T-cell (primary cell): Measurements from ENCODE around the gene TRNAU1AP. TPM values are rescaled to one million over a fixed set of nuclear protein-coding genes. Genes with fewer than 3 reads are reported as not detected.
"Not testable (repeated sequence)": the region's sequence is repeated elsewhere in the genome, so short reads cannot be mapped to it uniquely, and the experiment has no call there.

Source experiments
- ATAC-seq, 4 experiments: fragments of 200-7000 bp in 3 of 4; fragments of 150-1000 bp in 1 of 4; cut with Tn5 transposase; replicated peaks in 1 of 4; 1 replicate in 3 of 4; 2 replicates in 1 of 4; pipeline ENCODE4 v1.10.0; 2021; ENCODE audit warnings: moderate library complexity in 3 of 4, mild to moderate bottlenecking in 2 of 4, moderate number of reproducible peaks in 1 of 4
- CTCF ChIA-PET, 2 donors: fragments of 300-600 bp; sonication (Branson Sonifier 250); formaldehyde crosslinking; loops; one replicate each; lab custom pipeline; 2022; ENCODE audit warnings: antibody characterized with exemption in 2 of 2; lab: Charles Lee
- POLR2A ChIA-PET, 2 donors: fragments of 300-600 bp; sonication (Branson Sonifier 250); formaldehyde crosslinking; loops; one replicate each; lab custom pipeline; 2022; ENCODE audit warnings: antibody characterized with exemption in 2 of 2; lab: Charles Lee
- DNase-seq, 35 experiments: peaks; one replicate each; pipeline versions ENCODE4 v3.0.0 to v3.0.0-alpha.2; 2013 to 2023
- H3K27ac ChIP-seq: one replicate; pipeline ENCODE4 v1.5.1; 2013; ENCODE audit warnings: low read length
- H3K27me3 ChIP-seq, 2 experiments: replicated peaks in 1 of 2; 1 replicate in 1 of 2; 2 replicates in 1 of 2; pipeline versions ENCODE4 v1.6.1 to v1.7.0; 2013; ENCODE audit warnings: low read length in 1 of 2, mixed read lengths in 1 of 2; ENCODE audit not compliant: control insufficient read depth in 2 of 2, insufficient read depth in 2 of 2; ENCODE audit errors: extremely low read depth in 1 of 2
- H3K36me3 ChIP-seq, 2 donors: 1 replicate in 1 of 2; 2 replicates in 1 of 2; pipeline versions ENCODE4 v1.6.1 to v1.7.0; 2013; ENCODE audit warnings: low read length in 1 of 2; ENCODE audit not compliant: control insufficient read depth in 2 of 2, insufficient read depth in 1 of 2; ENCODE audit errors: extremely low read depth in 1 of 2
- H3K4me1 ChIP-seq, 2 experiments: 1 replicate in 1 of 2; 2 replicates in 1 of 2; pipeline versions ENCODE4 v1.6.1 to v1.7.0; 2013; ENCODE audit warnings: low read length in 2 of 2, mixed read lengths in 1 of 2; ENCODE audit not compliant: insufficient read depth in 2 of 2, control insufficient read depth in 1 of 2; ENCODE audit errors: extremely low read depth in 1 of 2
- H3K4me3 ChIP-seq, 2 donors: 1 replicate in 1 of 2; 2 replicates in 1 of 2; pipeline versions ENCODE4 v1.5.1 to v1.7.0; 2013; ENCODE audit warnings: mild to moderate bottlenecking in 2 of 2, low read length in 1 of 2, moderate library complexity in 1 of 2; ENCODE audit not compliant: control insufficient read depth in 1 of 2; ENCODE audit errors: extremely low read depth in 1 of 2
- H3K9me3 ChIP-seq: 2 replicates; pipeline ENCODE4 v1.7.0; 2013
- H3K27ac Mint-ChIP-seq, 2 donors: one replicate each; pipeline ENCODE4 v1.8.0; 2020 to 2021; ENCODE audit warnings: mild to moderate bottlenecking in 2 of 2, mixed read lengths in 2 of 2
- H3K27me3 Mint-ChIP-seq, 2 donors: one replicate each; pipeline ENCODE4 v1.8.0; 2021 to 2022; ENCODE audit warnings: mixed read lengths in 2 of 2
- H3K36me3 Mint-ChIP-seq: one replicate; pipeline ENCODE4 v1.8.0; 2021; ENCODE audit warnings: mixed read lengths
- H3K4me1 Mint-ChIP-seq, 3 donors: one replicate each; pipeline ENCODE4 v1.8.0; 2020 to 2022; ENCODE audit warnings: mixed read lengths in 3 of 3, mild to moderate bottlenecking in 1 of 3
- H3K4me3 Mint-ChIP-seq, 3 donors: one replicate each; pipeline ENCODE4 v1.8.0; 2020 to 2022; ENCODE audit warnings: mild to moderate bottlenecking in 3 of 3, mixed read lengths in 3 of 3, moderate library complexity in 3 of 3
- H3K9me3 Mint-ChIP-seq, 3 donors: one replicate each; pipeline ENCODE4 v1.8.0; 2020 to 2022; ENCODE audit warnings: mixed read lengths in 3 of 3
- WGBS: methylation state at CpG from one replicate; pipeline ENCODE4 v1.1.5; 2013; ENCODE audit warnings: missing lambda C conversion rate; ENCODE audit not compliant: insufficient coverage; 5-methylcytosine and 5-hydroxymethylcytosine counted together
- total RNA-seq, 35 experiments: library from RNA in 6 of 35; stranded (reverse) in 6 of 35; fragments of 120-200 nt in 1 of 35; gene quantifications; one replicate each; pipeline versions ENCODE4 v1.2.1 to v1.2.4 and lab custom pipeline; 2013 to 2026

The TRNAU1AP gene
- total RNA-seq, 5 donors from 2014 or later (not counting 1 experiment from before 2014, with no cell fraction given): 28.6 to 47.6 (median 41.3) TPM

DNA sequence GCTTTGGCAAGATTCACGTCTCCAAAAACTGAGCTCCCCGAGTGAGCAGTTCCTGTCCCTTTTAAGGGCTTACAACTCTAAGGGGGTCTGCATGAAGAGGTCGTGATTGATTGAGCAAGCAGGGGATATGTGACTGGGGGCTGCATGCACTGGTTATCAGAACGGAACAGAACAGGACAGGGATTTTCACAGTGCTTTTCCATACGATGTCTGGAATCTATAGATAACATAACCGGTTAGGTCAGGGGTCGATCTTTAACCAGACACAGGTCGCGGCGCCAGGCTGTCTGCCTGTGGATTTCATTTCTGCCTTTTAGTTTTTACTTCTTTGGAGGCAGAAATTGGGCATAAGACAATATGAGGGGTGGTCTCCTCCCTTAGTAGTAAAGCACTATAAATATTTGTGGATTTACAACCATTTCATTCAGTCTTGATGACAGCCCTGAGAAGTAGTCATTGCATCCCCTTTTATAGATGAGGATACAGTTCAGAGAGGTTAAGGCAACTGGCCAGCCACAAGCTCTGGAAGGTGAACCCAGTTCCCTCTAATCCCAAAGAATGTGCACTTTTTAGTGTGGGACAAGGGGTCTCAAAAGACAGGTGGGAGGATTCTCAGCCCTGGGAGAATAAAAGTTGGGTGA lies 27.8 kb upstream of the TRNAU1AP start:
- H3K9me3 ChIP-seq, DNase-seq, H3K9me3 Mint-ChIP-seq, H3K27ac Mint-ChIP-seq, H3K27ac ChIP-seq, CTCF ChIA-PET, H3K27me3 ChIP-seq, H3K4me1 ChIP-seq, H3K4me1 Mint-ChIP-seq, ATAC-seq, H3K4me3 ChIP-seq, H3K4me3 Mint-ChIP-seq, H3K36me3 Mint-ChIP-seq, H3K36me3 ChIP-seq, H3K27me3 Mint-ChIP-seq, POLR2A ChIA-PET: not testable (repeated sequence)
- WGBS: 96% methylated on average over 8 of the region's 10 CpGs

DNA sequence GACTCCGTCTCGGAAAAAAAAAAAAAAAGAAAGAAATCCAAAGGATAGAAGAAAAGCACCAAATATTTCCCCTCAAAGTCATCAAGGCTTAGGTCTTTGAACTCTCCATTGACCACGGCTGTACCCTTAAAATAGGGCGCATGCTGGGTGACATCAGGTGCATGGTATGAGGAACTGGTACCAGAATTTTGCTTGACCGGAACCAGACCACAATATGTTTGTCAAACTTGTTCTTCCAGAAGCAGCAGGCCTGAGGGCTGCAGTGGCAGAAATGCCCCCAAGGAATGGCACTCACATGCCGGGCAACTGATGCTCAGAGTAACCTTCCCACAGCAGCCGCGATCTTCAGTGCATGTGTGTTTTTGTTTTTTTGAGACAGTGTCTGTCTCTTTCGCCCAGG lies 26.0 kb upstream of the TRNAU1AP start:
- 94% methylated on average over 7 of the region's 9 CpGs for WGBS
- no peak overlapping the region for H3K4me3 ChIP-seq
- H3K36me3 ChIP-seq: peaks cover 7 to 10% of the 10 kb centered on the region in 2 donors
- H3K4me3 Mint-ChIP-seq: no peak overlapping the region
- no peaks in the 10 kb centered on the region for H3K27me3 ChIP-seq
- ChIA-PET POLR2A (no interaction called here), CTCF (interaction anchor here in 1 of 2 donors (0.7 kb wide), 1 partner anchor 275 kb away, joined by 4 read pairs; no protein-coding TSS in a partner anchor)
- DNase-seq (no peak), ATAC-seq (no peak)
- H3K9me3 Mint-ChIP-seq: no peaks in the 10 kb centered on the region
- H3K36me3 Mint-ChIP-seq: peaks cover 15% of the 10 kb centered on the region
- H3K4me1 ChIP-seq: no peaks in the 10 kb centered on the region
- H3K4me1 Mint-ChIP-seq: peaks cover 0 to 4% (median under 1%) of the 10 kb centered on the region in 3 donors
- H3K27me3 Mint-ChIP-seq: no peaks in the 10 kb centered on the region
- H3K9me3 ChIP-seq: no peaks in the 10 kb centered on the region
- H3K27ac ChIP-seq: no peak overlapping the region
- H3K27ac Mint-ChIP-seq: no peak overlapping the region

DNA sequence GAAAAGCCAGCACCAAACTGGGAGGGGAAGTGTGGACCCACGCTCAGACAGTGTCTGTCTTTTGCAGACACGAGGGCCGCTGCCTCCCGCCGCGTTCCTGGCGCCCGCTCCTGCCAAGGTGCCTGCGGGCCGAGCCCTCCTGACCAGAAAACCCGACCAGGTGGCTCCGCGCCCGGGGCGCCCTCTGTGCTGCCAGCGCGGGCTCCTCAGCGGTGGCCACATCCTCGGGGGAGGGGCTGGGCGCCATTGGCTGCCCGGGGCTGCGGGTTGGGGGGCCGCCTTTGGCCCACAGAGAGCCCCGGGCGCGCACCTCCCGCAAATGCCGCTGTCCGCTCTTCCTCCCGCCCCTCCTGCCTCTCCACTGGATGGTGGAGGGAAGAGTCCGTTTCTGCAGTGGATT lies 22.4 kb upstream of the TRNAU1AP start:
- H3K4me3 ChIP-seq: no peak overlapping the region
- peaks cover 11 to 19% of the 10 kb centered on the region in 2 donors for H3K36me3 ChIP-seq
- Mint-ChIP-seq H3K4me3 (no peak overlapping the region), H3K27ac (no peak overlapping the region), H3K9me3 (no peaks in the 10 kb centered on the region), H3K27me3 (no peaks in the 10 kb centered on the region), H3K4me1 (no peaks in the 10 kb centered on the region), H3K36me3 (peaks cover 19% of the 10 kb centered on the region)
- ATAC-seq (no peak), DNase-seq (no peak)
- POLR2A ChIA-PET: interaction anchor here in 1 of 2 donors (0.7 kb wide), 1 partner anchor 20 kb away, joined by 6 read pairs; no protein-coding TSS in a partner anchor
- no peaks in the 10 kb centered on the region for H3K9me3 ChIP-seq
- 97% methylated on average over 22 of the region's 31 CpGs for WGBS
- no peaks in the 10 kb centered on the region for H3K4me1 ChIP-seq
- H3K27ac ChIP-seq: no peak overlapping the region
- H3K27me3 ChIP-seq: no peaks in the 10 kb centered on the region
- CTCF ChIA-PET: interaction anchor here in 1 of 2 donors (0.6 to 0.7 kb wide), 2 partner anchors 121 to 411 kb away, joined by 3 read pairs; no protein-coding TSS in a partner anchor

DNA sequence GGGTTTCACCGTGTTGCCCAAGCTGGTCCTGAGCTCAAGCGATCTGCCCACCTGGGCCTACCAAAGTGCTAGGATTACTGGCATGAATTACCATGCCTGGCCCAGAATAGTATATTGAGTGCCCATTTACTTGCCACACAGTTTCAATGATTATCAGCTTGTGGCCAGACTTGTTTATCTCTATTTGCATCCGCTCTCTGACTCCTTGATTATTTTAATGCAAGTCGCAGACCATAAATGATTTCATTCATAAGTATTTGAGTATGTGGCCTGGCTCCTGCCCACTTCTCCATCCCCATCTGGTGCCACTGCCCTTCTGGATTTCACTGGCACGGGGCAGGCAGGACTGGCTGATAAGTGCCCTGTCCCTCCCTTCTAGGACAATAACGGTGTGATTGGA lies 18.2 kb upstream of the TRNAU1AP start:
- ChIA-PET POLR2A (no interaction called here), CTCF (interaction anchor here in 1 of 2 donors (0.6 kb wide), 1 partner anchor 593 kb away, joined by 4 read pairs; no protein-coding TSS in a partner anchor)
- no peak for ATAC-seq
- H3K9me3 ChIP-seq: no peaks in the 10 kb centered on the region
- Mint-ChIP-seq H3K4me3 (no peak overlapping the region), H3K36me3 (peaks cover 34% of the 10 kb centered on the region), H3K27me3 (no peaks in the 10 kb centered on the region), H3K4me1 (no peaks in the 10 kb centered on the region), H3K27ac (no peak overlapping the region), H3K9me3 (no peaks in the 10 kb centered on the region)
- no peak overlapping the region for H3K4me3 ChIP-seq
- 97% methylated on average over 4 of the region's 6 CpGs for WGBS
- H3K27me3 ChIP-seq: no peaks in the 10 kb centered on the region
- H3K4me1 ChIP-seq: no peaks in the 10 kb centered on the region
- DNase-seq: no peak
- H3K36me3 ChIP-seq: peaks cover 11 to 36% of the 10 kb centered on the region in 2 donors
- no peak overlapping the region for H3K27ac ChIP-seq

DNA sequence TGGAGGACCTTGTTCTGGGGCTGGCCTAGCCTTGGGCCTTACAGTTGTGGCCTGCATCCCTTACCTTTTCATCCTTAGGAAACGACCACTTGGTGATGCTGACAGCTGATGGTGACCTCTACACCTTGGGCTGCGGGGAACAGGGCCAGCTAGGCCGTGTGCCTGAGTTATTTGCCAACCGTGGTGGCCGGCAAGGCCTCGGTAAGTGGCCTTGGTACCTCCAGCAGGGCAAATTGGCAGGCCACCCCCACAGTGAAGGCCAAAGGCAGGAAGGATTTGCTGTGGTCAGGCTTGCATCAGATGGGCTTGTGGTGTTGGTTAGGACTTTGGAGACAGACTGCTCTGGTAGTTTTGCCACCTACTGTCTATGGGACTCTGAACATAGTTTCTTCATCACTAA lies 17.7 kb upstream of the TRNAU1AP start:
- CTCF ChIA-PET: no interaction called here
- Mint-ChIP-seq H3K4me3 (no peak overlapping the region), H3K27me3 (no peaks in the 10 kb centered on the region), H3K4me1 (no peaks in the 10 kb centered on the region), H3K27ac (no peak overlapping the region), H3K36me3 (peaks cover 34% of the 10 kb centered on the region), H3K9me3 (no peaks in the 10 kb centered on the region)
- 91% methylated on average over 6 of the region's 6 CpGs for WGBS
- ATAC-seq: no peak
- Histone ChIP-seq H3K27me3 (no peaks in the 10 kb centered on the region), H3K27ac (no peak overlapping the region), H3K4me3 (no peak overlapping the region), H3K9me3 (no peaks in the 10 kb centered on the region), H3K4me1 (no peaks in the 10 kb centered on the region), H3K36me3 (peaks cover 10 to 34% of the 10 kb centered on the region in 2 donors)
- POLR2A ChIA-PET: no interaction called here
- DNase-seq: no peak

DNA sequence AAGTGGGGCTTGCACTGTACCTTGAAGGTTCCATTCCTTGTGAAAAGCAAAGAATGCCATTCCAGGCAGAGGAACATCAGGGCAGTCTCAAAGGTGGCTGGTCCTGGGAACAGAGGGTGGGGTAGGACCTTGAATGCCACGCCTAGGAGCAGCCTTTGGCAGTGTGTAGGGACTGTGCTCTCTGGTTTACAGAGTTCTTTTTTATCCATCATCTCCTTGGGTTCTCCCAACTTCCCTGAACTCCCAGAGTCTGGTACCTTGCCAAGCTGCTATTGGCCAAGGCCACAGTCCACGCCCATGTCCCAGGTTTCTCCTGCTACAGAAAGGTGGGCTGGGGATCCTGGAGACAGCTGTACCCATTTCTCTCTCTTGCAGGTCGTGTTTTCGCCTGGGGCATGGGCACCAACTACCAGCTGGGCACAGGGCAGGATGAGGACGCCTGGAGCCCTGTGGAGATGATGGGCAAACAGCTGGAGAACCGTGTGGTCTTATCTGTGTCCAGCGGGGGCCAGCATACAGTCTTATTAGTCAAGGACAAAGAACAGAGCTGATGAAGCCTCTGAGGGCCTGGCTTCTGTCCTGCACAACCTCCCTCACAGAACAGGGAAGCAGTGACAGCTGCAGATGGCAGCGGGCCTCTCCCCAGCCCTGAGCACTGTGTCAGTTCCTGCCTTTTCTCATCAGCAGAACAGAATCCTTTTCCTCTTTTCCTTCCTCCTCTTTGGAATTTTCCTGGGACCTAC lies 15.3 kb upstream of the TRNAU1AP start:
- Histone ChIP-seq H3K36me3 (peaks cover 8 to 24% of the 10 kb centered on the region in 2 donors), H3K27ac (no peak overlapping the region), H3K27me3 (no peaks in the 10 kb centered on the region), H3K4me3 (no peak overlapping the region), H3K4me1 (no peaks in the 10 kb centered on the region), H3K9me3 (no peaks in the 10 kb centered on the region)
- Mint-ChIP-seq H3K27me3 (no peaks in the 10 kb centered on the region), H3K27ac (peak overlapping the region in 1 of 2 donors; percentile 52), H3K9me3 (no peaks in the 10 kb centered on the region), H3K4me1 (no peaks in the 10 kb centered on the region), H3K36me3 (peaks cover 19% of the 10 kb centered on the region), H3K4me3 (no peak overlapping the region)
- POLR2A ChIA-PET: no interaction called here
- CTCF ChIA-PET: no interaction called here
- 94% methylated on average over 6 of the region's 8 CpGs for WGBS
- no peak for DNase-seq
- ATAC-seq: no peak
